ENCODE data around the gene DZIP1L. TPM values are rescaled to one million over a fixed set of nuclear protein-coding genes. Genes with fewer than 3 reads are reported as not detected.

DZIP1L gene
- total RNA-seq, 1 experiment from 2014 or later = 2.4 TPM

DNA sequence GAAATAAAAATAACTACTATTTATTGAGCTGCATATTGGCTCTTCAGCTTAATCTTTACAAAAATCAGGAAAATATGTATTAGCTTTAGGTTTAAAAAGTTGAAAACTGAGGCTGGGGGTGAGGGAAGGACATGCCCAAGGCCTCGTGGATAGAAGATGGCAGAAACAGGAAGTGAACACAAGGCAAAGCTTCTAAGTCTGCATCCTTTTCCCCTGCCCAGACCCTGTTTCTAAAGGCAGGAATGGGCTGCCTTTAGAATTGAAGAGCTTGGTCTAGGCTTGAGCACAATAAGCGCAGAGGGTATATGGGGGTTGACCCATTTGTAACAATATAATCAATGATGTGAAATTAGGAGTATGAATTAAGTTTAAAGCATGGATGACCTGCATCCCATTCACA, 99.3 kb downstream of the DZIP1L start:
- H3K27me3 ChIP-seq (replicated peaks; ENCODE audit: control insufficient read depth, insufficient read depth, low read length) = no peaks in the 10 kb centered on the region
- peaks cover 17% of the 10 kb centered on the region; the same call in 1 of the 2 replicates for H3K4me1 ChIP-seq
- ChIA-PET POLR2A (no interaction called here), CTCF (no interaction called here)
- TF ChIP-seq CTCF (IDR thresholded peaks at IDR 0.05; ENCODE audit: insufficient read depth in 1 of 2, low read depth in 1 of 2, low read length in 1 of 2, severe bottlenecking in 1 of 2, unreplicated experiment in 1 of 2) = no peak
- intact Hi-C loops (cut with micrococcal nuclease; ENCODE audit: unreplicated experiment) = no loop called here
- H3K9me3 ChIP-seq = no peaks in the 10 kb centered on the region
- no peak overlapping the region for H3K4me3 ChIP-seq (ENCODE audit: low read depth, low read length)
- H3K36me3 ChIP-seq (ENCODE audit: control insufficient read depth, insufficient read depth, low read length) = no peaks in the 10 kb centered on the region
- Mint-ChIP-seq H3K27me3 (ENCODE audit: insufficient read depth, unreplicated experiment) (no peaks in the 10 kb centered on the region), H3K27ac (ENCODE audit: unreplicated experiment) (no peak overlapping the region), H3K9me3 (ENCODE audit: unreplicated experiment) (no peaks in the 10 kb centered on the region), H3K36me3 (ENCODE audit: insufficient read depth, unreplicated experiment) (no peaks in the 10 kb centered on the region), H3K4me3 (ENCODE audit: unreplicated experiment) (no peak overlapping the region), H3K4me1 (ENCODE audit: low read depth, unreplicated experiment) (peaks cover 25% of the 10 kb centered on the region)
- no TSS peak for BruUV-seq (replicated peaks)
- no peak for DNase-seq

DNA sequence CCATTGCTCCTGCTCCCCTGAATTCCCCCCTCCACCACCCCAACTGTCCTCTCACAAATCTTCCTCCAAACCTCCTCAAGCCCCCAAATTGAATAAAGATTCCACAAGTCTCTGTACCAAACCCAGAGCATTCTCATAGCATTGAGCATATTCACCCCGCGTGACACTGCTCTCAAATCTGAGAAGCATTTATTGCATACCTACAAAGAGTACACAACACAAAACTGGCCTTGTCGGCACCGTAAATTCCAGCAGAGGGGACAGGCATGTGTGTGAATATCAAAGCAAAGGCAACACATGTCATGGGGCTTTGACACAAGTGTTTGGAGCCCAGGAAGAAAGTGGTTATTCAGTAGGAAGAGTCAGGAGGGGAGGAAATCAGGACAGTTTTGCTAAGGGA, 102.9 kb downstream of the DZIP1L start:
- Histone ChIP-seq H3K27me3 (replicated peaks; ENCODE audit: control insufficient read depth, insufficient read depth, low read length) (no peaks in the 10 kb centered on the region), H3K4me1 (no peaks in the 10 kb centered on the region), H3K4me3 (ENCODE audit: low read depth, low read length) (no peak overlapping the region), H3K9me3 (no peaks in the 10 kb centered on the region), H3K36me3 (ENCODE audit: control insufficient read depth, insufficient read depth, low read length) (no peaks in the 10 kb centered on the region)
- Mint-ChIP-seq H3K27ac (ENCODE audit: unreplicated experiment) (no peak overlapping the region), H3K4me1 (ENCODE audit: low read depth, unreplicated experiment) (peaks cover 13% of the 10 kb centered on the region), H3K9me3 (ENCODE audit: unreplicated experiment) (no peaks in the 10 kb centered on the region), H3K36me3 (ENCODE audit: insufficient read depth, unreplicated experiment) (no peaks in the 10 kb centered on the region), H3K27me3 (ENCODE audit: insufficient read depth, unreplicated experiment) (no peaks in the 10 kb centered on the region), H3K4me3 (ENCODE audit: unreplicated experiment) (no peak overlapping the region)
- ChIA-PET POLR2A (interaction anchor here (0.7 kb wide), 1 partner anchor 980 kb away, joined by 3 read pairs; no protein-coding TSS in a partner anchor), CTCF (no interaction called here)
- BruUV-seq (replicated peaks) = no TSS peak
- DNase-seq = no peak
- no peak for TF ChIP-seq CTCF (IDR thresholded peaks at IDR 0.05; ENCODE audit: insufficient read depth in 1 of 2, low read depth in 1 of 2, low read length in 1 of 2, severe bottlenecking in 1 of 2, unreplicated experiment in 1 of 2)
- intact Hi-C loops (cut with micrococcal nuclease; ENCODE audit: unreplicated experiment) = no loop called here

Other genes with a start within 250 kb of the DZIP1L start
- not detected in 2 replicates for gene CLDN18, start 105.4 kb downstream of the DZIP1L start, total RNA-seq (2022)
- gene A4GNT, start 16.8 kb upstream of the DZIP1L start, total RNA-seq (2022) = not detected in 2 replicates
- 14.8 and 16.9 TPM in 2 replicates for gene DBR1, start 59.3 kb upstream of the DZIP1L start, total RNA-seq (2022)
- gene ARMC8, start 71.7 kb upstream of the DZIP1L start, total RNA-seq (2022) = 48.4 and 52.6 TPM in 2 replicates
- not detected in 2 replicates for gene NME9, start 214.2 kb upstream of the DZIP1L start, total RNA-seq (2022)
- gene MRAS, start 233.0 kb upstream of the DZIP1L start, total RNA-seq (2022) = 8.5 and 11.4 TPM in 2 replicates

Data from Caco-2 (cell line).